ENCODE results near the gene TPRG1L.
"Not testable (repeated sequence)": the region's sequence is repeated elsewhere in the genome, so short reads cannot be mapped to it uniquely, and the experiment has no call there.

TPRG1L gene

GRCh38 chr1:3584915-3585314 lies 39.9 kb upstream of the TPRG1L start:
- no peak for DNase-seq (ENCODE audit: low read depth)
- H3K9me3 ChIP-seq (ENCODE audit: control insufficient read depth, low read length): no peaks in the 10 kb centered on the region
- no peak overlapping the region for H3K4me3 ChIP-seq (ENCODE audit: low read length)
- no peaks in the 10 kb centered on the region for H3K36me3 ChIP-seq (ENCODE audit: control insufficient read depth, insufficient read depth, low read length, severe bottlenecking)
- no peaks in the 10 kb centered on the region for H3K4me1 ChIP-seq (ENCODE audit: control insufficient read depth, insufficient read depth, low read length)
- no peak overlapping the region for H3K9ac ChIP-seq (ENCODE audit: low read length)
- H3K27me3 ChIP-seq (replicated peaks; ENCODE audit: control insufficient read depth, insufficient read depth, low read length): peaks cover 51% of the 10 kb centered on the region

GRCh38 chr1:3585353-3585868 lies 39.4 kb upstream of the TPRG1L start:
- not testable (repeated sequence) for DNase-seq (ENCODE audit: low read depth); H3K9me3 ChIP-seq (ENCODE audit: control insufficient read depth, low read length); H3K36me3 ChIP-seq (ENCODE audit: control insufficient read depth, insufficient read depth, low read length, severe bottlenecking); H3K4me1 ChIP-seq (ENCODE audit: control insufficient read depth, insufficient read depth, low read length); H3K9ac ChIP-seq (ENCODE audit: low read length); H3K4me3 ChIP-seq (ENCODE audit: low read length)
- peaks cover 53% of the 10 kb centered on the region for H3K27me3 ChIP-seq (replicated peaks; ENCODE audit: control insufficient read depth, insufficient read depth, low read length)

GRCh38 chr1:3585940-3586568 lies 38.8 kb upstream of the TPRG1L start:
- Histone ChIP-seq H3K36me3 (ENCODE audit: control insufficient read depth, insufficient read depth, low read length, severe bottlenecking) (no peaks in the 10 kb centered on the region), H3K27me3 (replicated peaks; ENCODE audit: control insufficient read depth, insufficient read depth, low read length) (peaks cover 53% of the 10 kb centered on the region), H3K4me3 (ENCODE audit: low read length) (no peak overlapping the region), H3K9ac (ENCODE audit: low read length) (no peak overlapping the region), H3K9me3 (ENCODE audit: control insufficient read depth, low read length) (no peaks in the 10 kb centered on the region), H3K4me1 (ENCODE audit: control insufficient read depth, insufficient read depth, low read length) (no peaks in the 10 kb centered on the region)
- DNase-seq (ENCODE audit: low read depth): no peak

DNA sequence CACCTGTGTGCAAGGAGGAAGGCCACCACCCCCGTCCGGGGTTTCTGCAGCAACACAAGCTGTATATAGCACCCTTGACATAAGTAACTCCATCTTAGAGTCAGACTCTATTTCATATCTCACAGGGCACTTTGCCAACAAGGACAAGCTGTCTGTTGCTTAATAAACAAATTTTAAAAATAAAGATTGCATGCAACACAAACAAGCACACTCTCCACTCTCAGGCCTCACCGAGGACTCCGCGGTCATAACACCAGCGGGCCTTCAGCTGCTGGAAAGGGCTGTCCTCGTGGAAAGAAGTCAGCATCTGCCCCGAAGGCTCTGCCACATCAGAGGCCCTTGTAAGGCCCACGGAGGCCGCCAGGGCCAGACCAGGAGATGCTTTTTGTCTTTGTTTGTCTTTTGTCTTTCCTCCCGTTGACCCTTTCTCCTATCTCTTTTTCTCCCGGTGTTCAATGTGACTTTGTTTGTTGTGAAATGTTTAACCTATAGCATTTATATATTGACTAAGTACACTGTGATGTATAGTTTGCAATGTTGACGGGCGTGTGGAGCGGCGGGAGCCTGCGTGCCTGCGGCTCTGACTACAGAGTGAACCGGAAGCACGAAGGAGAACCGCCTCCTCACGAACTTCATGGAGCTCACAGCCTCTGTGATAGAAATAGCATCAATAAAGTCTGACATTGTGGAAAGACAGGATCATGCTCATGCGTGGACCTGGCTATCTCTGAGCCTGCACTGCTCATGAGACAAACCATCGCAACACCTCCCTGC lies 37.6 kb upstream of the TPRG1L start:
- no peaks in the 10 kb centered on the region for H3K36me3 ChIP-seq (ENCODE audit: control insufficient read depth, insufficient read depth, low read length, severe bottlenecking)
- no peaks in the 10 kb centered on the region for H3K4me1 ChIP-seq (ENCODE audit: control insufficient read depth, insufficient read depth, low read length)
- H3K27me3 ChIP-seq (replicated peaks; ENCODE audit: control insufficient read depth, insufficient read depth, low read length): peaks cover 42% of the 10 kb centered on the region
- DNase-seq (ENCODE audit: low read depth): no peak
- no peak overlapping the region for H3K4me3 ChIP-seq (ENCODE audit: low read length)
- no peak overlapping the region for H3K9ac ChIP-seq (ENCODE audit: low read length)
- H3K9me3 ChIP-seq (ENCODE audit: control insufficient read depth, low read length): no peaks in the 10 kb centered on the region

- no peaks in the 10 kb centered on the region for H3K9me3 ChIP-seq (ENCODE audit: control insufficient read depth, low read length)
- H3K4me1 ChIP-seq (ENCODE audit: control insufficient read depth, insufficient read depth, low read length): no peaks in the 10 kb centered on the region
- no peaks in the 10 kb centered on the region for H3K36me3 ChIP-seq (ENCODE audit: control insufficient read depth, insufficient read depth, low read length, severe bottlenecking)
- H3K4me3 ChIP-seq (ENCODE audit: low read length): no peak overlapping the region
- no peak overlapping the region for H3K9ac ChIP-seq (ENCODE audit: low read length)
- H3K27me3 ChIP-seq (replicated peaks; ENCODE audit: control insufficient read depth, insufficient read depth, low read length): peaks cover 34% of the 10 kb centered on the region
- no peak for DNase-seq (ENCODE audit: low read depth)
These were observed 36.4 kb upstream of the TPRG1L start for GRCh38 chr1:3588395-3588794.

DNA sequence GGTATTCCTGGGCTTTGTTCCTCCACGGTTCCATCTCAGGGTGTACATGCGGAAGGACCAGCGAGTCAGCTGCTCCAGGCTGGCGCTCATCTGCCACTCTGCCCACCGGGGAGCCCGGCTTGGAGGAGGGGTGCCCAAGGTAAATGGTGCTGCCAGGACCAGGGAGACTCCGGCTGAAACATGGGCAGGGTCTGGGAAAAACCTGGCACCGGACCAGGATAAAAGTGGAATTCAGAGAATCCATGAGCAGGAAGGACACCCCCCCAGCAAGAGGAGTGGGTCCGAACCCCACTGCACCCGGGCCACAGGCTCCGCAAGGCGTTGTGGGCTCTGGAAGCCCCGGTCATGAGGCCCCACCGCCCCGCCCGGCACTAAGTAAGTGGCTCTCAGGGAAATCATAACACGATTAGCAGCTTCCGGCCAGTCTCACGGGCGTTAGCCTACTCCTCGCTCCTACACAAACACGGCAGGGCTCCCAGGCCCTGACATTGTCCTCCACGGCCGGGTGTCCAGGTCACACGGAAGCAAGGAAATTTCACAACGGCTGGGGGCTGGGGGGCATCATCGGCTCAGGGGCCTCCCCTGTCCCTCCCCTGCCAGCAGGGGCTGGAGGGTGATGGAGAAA lies 34.6 kb upstream of the TPRG1L start:
- Histone ChIP-seq H3K4me3 (ENCODE audit: low read length) (no peak overlapping the region), H3K9ac (ENCODE audit: low read length) (no peak overlapping the region), H3K4me1 (ENCODE audit: control insufficient read depth, insufficient read depth, low read length) (no peaks in the 10 kb centered on the region), H3K27me3 (replicated peaks; ENCODE audit: control insufficient read depth, insufficient read depth, low read length) (peaks cover 23% of the 10 kb centered on the region), H3K36me3 (ENCODE audit: control insufficient read depth, insufficient read depth, low read length, severe bottlenecking) (no peaks in the 10 kb centered on the region), H3K9me3 (ENCODE audit: control insufficient read depth, low read length) (no peaks in the 10 kb centered on the region)
- no peak for DNase-seq (ENCODE audit: low read depth)

- Histone ChIP-seq H3K4me3 (ENCODE audit: low read length) (no peak overlapping the region), H3K27me3 (replicated peaks; ENCODE audit: control insufficient read depth, insufficient read depth, low read length) (peaks cover 32% of the 10 kb centered on the region), H3K9ac (ENCODE audit: low read length) (no peak overlapping the region), H3K36me3 (ENCODE audit: control insufficient read depth, insufficient read depth, low read length, severe bottlenecking) (no peaks in the 10 kb centered on the region), H3K4me1 (ENCODE audit: control insufficient read depth, insufficient read depth, low read length) (no peaks in the 10 kb centered on the region), H3K9me3 (ENCODE audit: control insufficient read depth, low read length) (no peaks in the 10 kb centered on the region)
- no peak for DNase-seq (ENCODE audit: low read depth)
These were observed 33.6 kb upstream of the TPRG1L start for GRCh38 chr1:3590951-3591865.

GRCh38 chr1:3593334-3593733 lies 31.5 kb upstream of the TPRG1L start:
- Histone ChIP-seq H3K9ac (ENCODE audit: low read length) (no peak overlapping the region), H3K36me3 (ENCODE audit: control insufficient read depth, insufficient read depth, low read length, severe bottlenecking) (no peaks in the 10 kb centered on the region), H3K4me3 (ENCODE audit: low read length) (no peak overlapping the region), H3K9me3 (ENCODE audit: control insufficient read depth, low read length) (no peaks in the 10 kb centered on the region), H3K27me3 (replicated peaks; ENCODE audit: control insufficient read depth, insufficient read depth, low read length) (peaks cover 34% of the 10 kb centered on the region), H3K4me1 (ENCODE audit: control insufficient read depth, insufficient read depth, low read length) (peaks cover 3% of the 10 kb centered on the region)
- DNase-seq (ENCODE audit: low read depth): no peak

- Histone ChIP-seq H3K27me3 (replicated peaks; ENCODE audit: control insufficient read depth, insufficient read depth, low read length) (peaks cover 30% of the 10 kb centered on the region), H3K4me1 (ENCODE audit: control insufficient read depth, insufficient read depth, low read length) (peaks cover 5% of the 10 kb centered on the region), H3K36me3 (ENCODE audit: control insufficient read depth, insufficient read depth, low read length, severe bottlenecking) (no peaks in the 10 kb centered on the region), H3K9me3 (ENCODE audit: control insufficient read depth, low read length) (no peaks in the 10 kb centered on the region), H3K9ac (ENCODE audit: low read length) (no peak overlapping the region), H3K4me3 (ENCODE audit: low read length) (no peak overlapping the region)
- no peak for DNase-seq (ENCODE audit: low read depth)
These were observed 31.1 kb upstream of the TPRG1L start for GRCh38 chr1:3593745-3594144.

GRCh38 chr1:3594706-3595377 lies 30.0 kb upstream of the TPRG1L start:
- DNase-seq (ENCODE audit: low read depth): no peak
- Histone ChIP-seq H3K36me3 (ENCODE audit: control insufficient read depth, insufficient read depth, low read length, severe bottlenecking) (no peaks in the 10 kb centered on the region), H3K4me3 (ENCODE audit: low read length) (no peak overlapping the region), H3K9me3 (ENCODE audit: control insufficient read depth, low read length) (no peaks in the 10 kb centered on the region), H3K9ac (ENCODE audit: low read length) (no peak overlapping the region), H3K27me3 (replicated peaks; ENCODE audit: control insufficient read depth, insufficient read depth, low read length) (peaks cover 28% of the 10 kb centered on the region), H3K4me1 (ENCODE audit: control insufficient read depth, insufficient read depth, low read length) (peaks cover 5% of the 10 kb centered on the region)
